Keratinocyte (primary cell): ENCODE data around the gene CLSTN2. TPM values are rescaled to one million over a fixed set of nuclear protein-coding genes. Genes with fewer than 3 reads are reported as not detected.

Experiments used
- DNase-seq: peaks from one replicate; pipeline ENCODE4 v3.0.0-alpha.2; 2011; ENCODE audit warnings: low read depth, missing footprints, low spot score
- FAIRE-seq: peaks from 2 replicates; lab custom pipeline; 2011; peaks lifted over from hg19 to GRCh38; lab: Jason Lieb, UNC
- H2AFZ ChIP-seq: 2 replicates; pipeline ENCODE4 v1.6.0; 2012; ENCODE audit warnings: low read length, control low read depth, inconsistent platforms; ENCODE audit not compliant: control insufficient read depth
- H3K27ac ChIP-seq: 2 replicates; pipeline ENCODE4 v1.5.1; 2011; ENCODE audit warnings: low read length; ENCODE audit not compliant: control insufficient read depth, insufficient read depth
- H3K27me3 ChIP-seq: 3 replicates; pipeline ENCODE4 v1.6.0; 2011; ENCODE audit warnings: low read length; ENCODE audit not compliant: control insufficient read depth, insufficient read depth; ENCODE audit errors: extremely low read depth
- H3K36me3 ChIP-seq, 2 experiments: 2 replicates in 1 of 2; 3 replicates in 1 of 2; pipeline ENCODE4 v1.5.1; 2011; ENCODE audit warnings: low read length in 2 of 2, mild to moderate bottlenecking in 1 of 2; ENCODE audit not compliant: control insufficient read depth in 2 of 2, insufficient read depth in 2 of 2; ENCODE audit errors: extremely low read depth in 1 of 2
- H3K4me1 ChIP-seq: 3 replicates; pipeline ENCODE4 v1.5.1; 2011; ENCODE audit warnings: low read length; ENCODE audit not compliant: control insufficient read depth, insufficient read depth; ENCODE audit errors: extremely low read depth
- H3K4me2 ChIP-seq: 3 replicates; pipeline ENCODE4 v1.6.0; 2011; ENCODE audit warnings: low read depth, low read length; ENCODE audit not compliant: control insufficient read depth, insufficient read depth; ENCODE audit errors: extremely low read depth
- H3K4me3 ChIP-seq, 3 experiments: fragments of 200-600 bp in 1 of 3; sonication (generic) in 1 of 3; 2 replicates in 2 of 3; 3 replicates in 1 of 3; pipeline ENCODE4 v1.5.1; 2011 to 2016; ENCODE audit warnings: low read length in 3 of 3, mild to moderate bottlenecking in 3 of 3, control low read depth in 2 of 3, inconsistent platforms in 1 of 3, low read depth in 1 of 3, mixed read lengths in 1 of 3, mixed run types in 1 of 3, moderate library complexity in 1 of 3; ENCODE audit not compliant: control insufficient read depth in 2 of 3, insufficient read depth in 2 of 3; ENCODE audit errors: extremely low read depth in 1 of 3
- H3K79me2 ChIP-seq: 2 replicates; pipeline ENCODE4 v1.6.0; 2012; ENCODE audit warnings: low read length; ENCODE audit not compliant: control insufficient read depth, insufficient read depth
- H3K9ac ChIP-seq: 3 replicates; pipeline ENCODE4 v1.6.0; 2011; ENCODE audit warnings: low read length; ENCODE audit not compliant: control insufficient read depth, insufficient read depth; ENCODE audit errors: extremely low read depth
- H3K9me1 ChIP-seq: 3 replicates; pipeline ENCODE4 v1.6.0; 2011; ENCODE audit warnings: low read length; ENCODE audit not compliant: control insufficient read depth, insufficient read depth; ENCODE audit errors: extremely low read depth
- H3K9me3 ChIP-seq: 2 replicates; pipeline ENCODE4 v1.5.1; 2012; ENCODE audit warnings: low read depth, low read length; ENCODE audit not compliant: control insufficient read depth
- H4K20me1 ChIP-seq: 3 replicates; pipeline ENCODE4 v1.6.0; 2011; ENCODE audit warnings: low read length; ENCODE audit not compliant: control insufficient read depth, insufficient read depth; ENCODE audit errors: extremely low read depth
- CTCF ChIP-seq, 3 experiments: IDR thresholded peaks in 1 of 3; conservative IDR thresholded peaks in 1 of 3; optimal IDR thresholded peaks in 1 of 3; 2 replicates in 2 of 3; 3 replicates in 1 of 3; pipeline versions ENCODE3 to v1.5.1; 2011; ENCODE audit warnings: low read length in 3 of 3, mild to moderate bottlenecking in 3 of 3, moderate library complexity in 2 of 3, control low read depth in 1 of 3, inconsistent platforms in 1 of 3; ENCODE audit not compliant: insufficient read depth in 2 of 3; ENCODE audit errors: extremely low read depth in 1 of 3
- EZH2 ChIP-seq: IDR thresholded peaks from one replicate; pipeline ENCODE4 v1.6.1; 2012; ENCODE audit warnings: inconsistent platforms, mild to moderate bottlenecking, low read length, moderate library complexity
- dilution Hi-C: fragments of 300-500 bp; cut with MboI; formaldehyde crosslinking; loops from one replicate; pipeline ENCODE4 v1.7.0; 2020; ENCODE audit warnings: low sequenced_read_pairs; ENCODE audit not compliant: extremely low pct_ligation_motif_present
- polyA plus RNA-seq, 5 experiments: library from polyadenylated mRNA; depleted of rRNA in 3 of 5; stranded (reverse) in 3 of 5; stranded (forward) in 1 of 5; unstranded in 1 of 5; fragments of >200 nt; gene quantifications; 1 replicate in 1 of 5; 2 replicates in 3 of 5; 3 replicates in 1 of 5; pipeline versions ENCODE4 v1.2.1 to v1.2.3, GENCODE V29; 2011 to 2012; ENCODE audit warnings: missing spikeins in 2 of 5, low read depth in 1 of 5, low replicate concordance in 1 of 5

Gene CLSTN2
- polyA plus RNA-seq, 1 donor (not counting 4 experiments of a cell fraction or from before 2014, with no cell fraction given), result 0.09 TPM

- no peaks in the 10 kb centered on the region for H3K4me1 ChIP-seq
- H4K20me1 ChIP-seq, result no peaks in the 10 kb centered on the region
- H3K79me2 ChIP-seq, result no peaks in the 10 kb centered on the region
- H3K27ac ChIP-seq, result no peak overlapping the region
- H3K9ac ChIP-seq, result no peak overlapping the region
- H2AFZ ChIP-seq, result no peak overlapping the region
- no peaks in the 10 kb centered on the region for H3K36me3 ChIP-seq
- TF ChIP-seq CTCF (optimal IDR thresholded peaks at IDR 0.05 in 1 of 3, IDR thresholded peaks at IDR 0.05 in 1 of 3, conservative IDR thresholded peaks at IDR 0.05 in 1 of 3; ENCODE audit: extremely low read depth in 1 of 3, insufficient read depth in 2 of 3, low read length in 3 of 3) (no peak), EZH2 (no peak)
- H3K4me2 ChIP-seq, result no peak overlapping the region
- H3K27me3 ChIP-seq, result no peaks in the 10 kb centered on the region
- no peaks in the 10 kb centered on the region for H3K9me1 ChIP-seq
- no peak overlapping the region for H3K4me3 ChIP-seq
- dilution Hi-C loops, result no loop called here
- H3K9me3 ChIP-seq, result no peaks in the 10 kb centered on the region
- no peak for DNase-seq
- no peak for FAIRE-seq
These were observed 262.0 kb downstream of the CLSTN2 start for GRCh38 chr3:140196970-140197369.

- Histone ChIP-seq H3K4me1 (no peaks in the 10 kb centered on the region), H3K27me3 (no peaks in the 10 kb centered on the region), H3K4me2 (no peak overlapping the region), H3K79me2 (no peaks in the 10 kb centered on the region), H3K9me3 (no peaks in the 10 kb centered on the region), H3K9me1 (no peaks in the 10 kb centered on the region), H3K36me3 (no peaks in the 10 kb centered on the region), H3K9ac (no peak overlapping the region), H4K20me1 (no peaks in the 10 kb centered on the region), H3K4me3 (no peak overlapping the region), H3K27ac (no peak overlapping the region), H2AFZ (no peak overlapping the region)
- DNase-seq (no peak), FAIRE-seq (no peak)
- TF ChIP-seq EZH2, result no peak
- no peak for TF ChIP-seq CTCF (optimal IDR thresholded peaks at IDR 0.05 in 1 of 3, IDR thresholded peaks at IDR 0.05 in 1 of 3, conservative IDR thresholded peaks at IDR 0.05 in 1 of 3; ENCODE audit: extremely low read depth in 1 of 3, insufficient read depth in 2 of 3, low read length in 3 of 3)
- dilution Hi-C loops, result no loop called here
These were observed 263.3 kb downstream of the CLSTN2 start for GRCh38 chr3:140198242-140198641.
